Fibroblast of upper back skin (primary cell): ENCODE measurements around the gene SLC9A3.
"Not testable (repeated sequence)": the region's sequence is repeated elsewhere in the genome, so short reads cannot be mapped to it uniquely, and the experiment has no call there.

Experiments
- DNase-seq: peaks from one replicate; pipeline ENCODE4 v3.0.0-alpha.2; 2013

The SLC9A3 gene

DNA sequence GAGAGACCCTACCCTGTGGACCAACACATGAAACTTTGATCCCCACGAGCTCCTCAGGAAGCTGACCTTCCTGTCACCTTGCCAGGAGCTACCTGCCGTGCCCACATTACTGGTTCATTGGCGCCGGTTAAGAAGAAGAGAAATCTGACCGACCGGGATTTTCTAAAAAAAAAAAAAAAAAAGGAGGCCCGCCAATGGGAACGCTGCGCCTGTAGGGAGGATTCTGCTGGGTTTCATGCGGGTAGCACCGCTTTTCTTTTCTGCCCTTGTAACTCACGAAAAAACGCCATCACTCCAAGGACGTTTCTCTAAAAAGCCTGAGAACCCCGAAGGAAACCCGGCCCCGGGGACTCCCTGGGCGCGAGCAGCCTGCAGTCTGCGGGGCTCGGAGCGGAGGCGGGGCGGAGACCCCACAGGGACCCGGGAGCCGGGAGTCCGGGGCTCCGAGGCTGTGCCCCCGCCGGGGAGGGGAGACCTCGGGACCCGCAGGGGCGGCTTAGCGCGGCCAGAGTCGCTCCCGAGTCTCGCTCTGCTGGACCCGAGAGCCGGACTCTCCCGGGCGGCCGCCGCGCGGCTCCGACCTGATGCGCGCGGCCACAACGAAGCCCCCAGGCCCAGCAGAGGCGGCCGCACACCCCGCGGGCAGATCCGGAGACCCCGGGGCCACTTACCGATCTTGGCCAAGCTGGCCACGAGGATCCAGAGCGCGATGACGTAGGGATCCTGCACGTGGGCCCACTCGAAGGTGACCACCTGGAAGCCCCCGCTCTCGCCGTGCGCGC, 617 bp downstream of the SLC9A3 start:
- DNase-seq, result no peak

DNA sequence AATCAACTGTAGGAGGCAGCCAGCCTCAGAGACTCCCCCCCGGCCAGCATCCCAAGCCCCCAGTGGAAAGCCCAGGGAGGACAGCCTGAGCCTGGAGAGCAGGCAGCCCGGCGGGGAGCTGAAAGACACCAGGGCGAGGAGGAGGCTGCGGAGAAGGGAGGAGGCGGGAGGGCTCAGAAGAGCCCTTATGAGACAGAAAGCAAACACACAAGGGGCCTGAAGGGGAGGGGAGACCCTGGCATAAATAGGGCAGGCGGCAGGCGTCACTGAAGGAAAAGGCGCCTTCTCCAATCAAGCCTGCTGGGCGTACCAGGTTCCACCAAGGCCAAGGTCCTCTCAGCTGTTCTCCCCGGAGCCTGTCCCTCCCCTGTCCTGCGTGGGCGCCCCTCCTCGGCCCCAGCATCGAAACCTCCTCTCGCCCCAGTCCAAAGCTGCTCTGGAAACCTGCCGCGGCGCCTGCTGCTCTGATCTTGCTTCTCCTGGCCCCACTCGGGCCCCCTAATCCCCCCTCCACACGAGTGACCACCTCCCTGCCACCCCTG, 1.3 kb downstream of the SLC9A3 start:
- no peak for DNase-seq

DNA sequence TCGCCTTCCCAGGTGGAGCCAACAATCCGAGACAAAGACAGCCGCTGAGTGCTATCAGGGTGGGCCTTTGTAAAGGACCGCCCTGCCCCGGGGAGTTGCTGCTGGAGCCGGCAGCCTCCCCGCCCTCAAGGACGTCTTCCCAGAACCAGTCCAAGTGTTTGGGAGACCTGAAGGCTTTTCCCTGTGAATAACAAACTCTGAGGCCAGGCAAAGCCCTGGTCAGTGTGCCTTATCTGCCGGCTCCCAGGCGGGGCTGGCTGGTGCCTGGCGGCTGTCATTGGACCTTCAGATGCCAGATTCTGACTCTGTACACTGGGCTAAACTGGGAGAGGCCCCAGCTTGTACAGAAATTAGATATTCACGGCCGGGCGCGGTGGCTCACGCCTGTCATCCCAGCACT, 2.1 kb downstream of the SLC9A3 start:
- no peak for DNase-seq

DNA sequence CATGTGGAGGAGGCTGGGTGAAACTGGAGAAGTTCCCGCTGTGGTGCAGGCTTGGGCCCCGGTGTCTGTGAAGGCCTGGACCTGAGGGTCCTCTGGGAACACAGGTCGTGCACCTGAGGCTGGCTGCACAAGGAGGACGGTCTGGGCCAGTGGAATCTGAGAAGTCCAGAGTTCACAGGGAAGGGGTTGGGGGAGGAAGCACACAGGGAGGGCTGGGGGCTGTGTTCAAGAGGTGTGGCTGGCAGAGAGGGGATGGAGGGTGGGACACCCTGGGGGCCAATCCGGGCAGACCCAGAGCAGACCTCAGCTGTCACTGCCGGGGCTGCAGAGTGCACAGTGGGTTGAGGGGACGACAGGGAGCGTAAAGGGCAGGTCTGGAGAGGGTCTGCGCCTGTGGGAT, 2.6 kb downstream of the SLC9A3 start:
- no peak for DNase-seq

DNA sequence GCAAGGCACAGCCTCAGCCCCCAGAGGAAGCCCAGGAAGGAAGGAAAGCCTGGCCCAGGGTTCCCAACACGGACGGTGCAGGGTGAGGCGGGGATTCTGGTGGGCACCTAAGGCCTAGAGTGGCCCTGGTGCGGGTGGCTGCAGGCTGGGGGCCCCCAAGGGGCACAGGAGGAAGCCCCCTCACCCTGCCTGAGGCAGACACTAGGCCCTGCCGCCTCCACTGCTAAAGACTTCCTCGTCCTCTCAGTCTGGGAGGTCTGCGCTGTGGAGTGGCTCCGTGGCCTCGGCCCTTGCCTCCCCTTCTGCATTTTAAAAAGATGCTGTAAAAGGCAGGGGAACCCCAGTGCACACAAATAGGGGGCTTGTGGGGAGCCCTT, 3.4 kb downstream of the SLC9A3 start:
- no peak for DNase-seq

DNA sequence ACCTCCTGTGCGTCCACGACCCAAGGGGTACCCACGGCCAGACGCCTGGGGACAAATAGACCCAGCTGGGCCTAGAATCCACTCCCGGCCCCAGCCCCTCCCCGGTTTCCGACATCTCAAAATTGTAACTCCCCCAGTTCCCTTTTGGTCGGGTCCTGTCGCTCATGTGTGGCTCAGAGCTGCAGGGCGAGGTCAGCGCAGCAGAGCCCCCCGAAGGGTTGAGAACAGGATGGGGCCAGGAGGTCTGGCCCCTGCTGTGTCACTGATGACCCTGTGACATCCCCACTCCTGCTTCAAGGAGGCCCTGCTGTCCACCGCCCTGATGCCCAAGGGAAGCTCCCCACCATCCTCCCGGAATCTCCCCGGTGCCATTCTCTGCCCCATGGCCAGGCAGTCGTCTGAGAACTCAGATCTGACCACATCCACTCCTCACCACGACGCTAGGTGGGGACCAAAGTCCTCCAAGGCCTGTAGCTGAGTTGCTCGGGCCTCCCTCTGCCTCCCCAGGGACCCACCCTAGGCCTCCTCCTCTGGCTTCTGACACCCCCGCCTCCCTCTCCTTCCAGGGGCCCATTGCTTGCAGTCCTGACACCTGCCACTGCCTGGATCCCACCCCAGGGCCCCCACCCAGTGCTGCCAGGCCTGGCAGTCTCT, 3.9 kb downstream of the SLC9A3 start:
- no peak for DNase-seq

DNA sequence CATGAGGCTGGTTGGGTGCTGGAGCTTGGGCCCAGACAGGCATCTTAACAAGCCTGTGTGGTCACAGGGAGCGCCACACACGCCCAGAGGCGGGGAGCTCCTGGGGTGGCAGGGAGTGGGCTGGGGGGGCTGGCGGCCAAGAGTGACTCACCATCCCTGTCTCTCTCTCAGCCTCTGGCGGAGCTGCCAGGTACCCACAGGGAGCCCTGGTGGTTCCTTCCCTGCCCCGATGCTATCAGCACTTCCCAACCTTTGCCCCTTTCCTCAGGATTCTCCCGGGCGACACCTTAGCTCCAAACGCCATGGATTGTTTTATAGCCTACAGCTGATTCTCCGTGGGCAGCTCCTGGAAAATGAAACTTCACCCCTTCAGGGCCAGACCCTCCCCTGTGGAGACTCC, 5.5 kb downstream of the SLC9A3 start:
- DNase-seq, result no peak

DNA sequence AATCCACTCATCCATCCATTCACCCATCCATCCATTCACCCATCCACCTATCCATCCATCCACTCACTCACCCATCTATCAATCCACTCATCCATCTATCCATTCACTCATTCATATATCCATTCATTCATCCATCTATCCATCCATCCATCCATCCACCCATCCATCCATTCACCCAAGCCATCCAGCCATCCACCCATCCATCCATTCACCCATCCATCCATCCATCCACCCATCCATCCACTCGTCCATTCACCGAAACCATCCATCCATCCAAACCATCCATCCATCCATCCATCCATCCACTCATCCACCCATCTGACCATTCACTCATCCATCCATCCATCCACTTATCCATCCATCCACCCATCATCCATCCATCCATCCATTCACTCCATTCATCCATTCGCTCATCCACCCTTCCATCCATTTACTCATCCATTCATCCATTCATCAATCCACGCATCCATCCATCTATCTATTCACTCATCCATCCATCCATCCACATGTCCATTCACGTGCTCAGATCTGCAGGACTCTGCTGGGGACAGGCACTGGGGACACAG, 6.6 kb downstream of the SLC9A3 start:
- DNase-seq, result no peak

DNA sequence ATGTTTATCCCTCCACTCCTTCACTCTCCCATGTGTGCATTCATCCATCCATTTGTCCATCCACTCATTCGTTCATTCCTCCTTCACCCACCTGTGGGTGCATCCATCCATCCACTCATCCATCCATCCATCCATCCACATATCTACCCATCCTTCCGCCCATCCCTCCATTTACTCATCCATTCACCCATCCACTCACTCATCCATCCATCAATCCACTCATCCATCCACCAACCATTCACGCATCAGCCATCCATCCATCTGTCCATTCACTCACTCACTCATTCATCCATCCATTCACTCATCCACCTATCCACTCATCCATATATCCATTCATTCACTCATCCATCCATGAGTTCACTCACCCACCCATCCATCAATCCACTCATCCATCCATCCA, 7.3 kb downstream of the SLC9A3 start:
- DNase-seq, result no peak

DNA sequence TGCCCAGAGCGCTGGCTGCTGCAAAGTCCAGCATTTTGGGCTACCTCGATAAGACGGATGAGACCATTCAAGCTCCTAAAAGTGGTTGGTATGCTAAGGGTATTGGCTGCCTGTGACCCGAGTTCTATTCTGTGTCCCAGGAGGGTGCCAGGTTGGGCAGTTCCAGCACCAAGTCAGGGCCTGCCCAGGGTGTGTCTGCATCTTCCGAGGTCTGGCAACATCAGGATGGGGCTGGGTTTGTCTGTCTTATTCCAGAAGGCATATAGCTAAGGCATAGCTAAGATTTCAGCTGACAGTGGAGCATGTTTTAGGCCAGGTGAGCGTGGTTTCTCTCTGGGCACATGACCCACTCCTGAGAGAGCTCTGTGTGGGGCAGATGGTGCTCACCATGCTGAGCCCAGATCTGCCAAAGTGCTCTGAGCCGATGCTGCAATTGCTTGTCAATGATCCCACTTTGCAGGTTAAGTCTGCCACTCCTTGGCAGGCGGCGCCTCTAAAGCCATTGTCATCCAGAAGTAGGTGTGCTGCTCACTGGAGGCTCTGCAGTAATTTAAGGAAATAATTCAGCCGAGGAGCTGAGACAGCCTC, 7.8 kb downstream of the SLC9A3 start:
- no peak for DNase-seq

DNA sequence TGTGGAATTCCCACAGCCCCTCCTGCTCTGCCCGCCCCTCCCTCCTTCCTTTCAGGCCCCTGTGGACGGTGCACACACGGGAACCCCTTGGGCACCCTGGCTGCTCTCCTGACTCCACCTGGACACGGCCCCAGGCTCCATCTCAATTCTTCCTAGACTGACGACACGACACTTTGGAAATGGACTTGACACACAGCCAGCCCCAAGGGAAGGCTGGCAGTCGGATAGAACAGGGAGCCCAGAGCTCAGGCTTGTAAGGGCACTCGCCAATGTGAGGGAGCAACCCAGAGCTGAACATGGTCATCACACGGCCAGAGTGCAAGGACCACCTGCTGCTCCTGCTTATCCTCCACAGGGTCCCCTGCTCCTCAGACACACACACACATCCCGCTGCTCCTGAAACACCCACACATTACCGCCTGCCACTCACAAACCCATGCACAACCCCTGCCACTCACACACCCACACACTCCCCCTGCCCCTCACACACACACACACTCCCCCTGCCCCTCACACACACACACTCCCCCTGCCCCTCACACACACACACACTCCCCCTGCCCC, 8.9 kb downstream of the SLC9A3 start:
- DNase-seq, result no peak

DNA sequence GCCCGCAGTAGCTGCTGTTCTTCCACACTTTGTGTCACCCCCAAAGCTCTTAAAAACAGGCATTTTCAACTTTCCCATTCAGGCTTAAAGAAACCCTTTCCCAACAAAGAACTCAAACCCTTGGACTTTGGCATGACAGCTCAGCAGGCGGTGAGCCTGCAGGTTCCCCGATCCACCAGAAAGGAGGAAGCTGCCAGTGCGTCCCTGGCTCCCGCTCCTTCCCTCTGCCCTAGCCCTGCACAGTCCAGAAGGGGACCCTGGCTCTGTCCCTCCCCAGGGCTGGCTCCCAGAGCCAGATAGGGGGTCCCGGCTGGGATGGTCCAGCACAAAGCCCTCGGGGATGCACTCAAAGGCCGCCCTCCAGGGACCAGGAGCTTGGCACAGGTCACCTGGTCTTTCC, 9.6 kb downstream of the SLC9A3 start:
- DNase-seq, result no peak

DNA sequence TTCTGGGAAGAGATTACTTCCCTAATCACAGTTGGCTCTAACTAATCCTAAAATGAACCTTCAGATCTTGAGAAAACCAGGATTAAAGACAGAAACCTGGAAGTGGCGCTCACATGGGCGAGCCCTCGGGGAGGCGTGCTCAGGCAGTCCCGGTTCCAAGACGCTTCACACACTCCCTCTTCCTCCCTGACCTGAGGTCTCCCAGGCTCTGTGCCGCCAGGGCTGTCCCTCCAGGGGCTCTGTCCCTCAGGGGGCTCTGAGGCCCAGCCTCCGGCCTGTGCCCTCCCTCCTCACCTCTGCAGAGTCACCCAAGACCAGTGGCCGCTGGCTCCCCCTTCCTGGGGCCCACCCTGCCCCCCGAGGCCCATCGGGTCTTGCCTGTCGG, 10.2 kb downstream of the SLC9A3 start:
- no peak for DNase-seq

DNA sequence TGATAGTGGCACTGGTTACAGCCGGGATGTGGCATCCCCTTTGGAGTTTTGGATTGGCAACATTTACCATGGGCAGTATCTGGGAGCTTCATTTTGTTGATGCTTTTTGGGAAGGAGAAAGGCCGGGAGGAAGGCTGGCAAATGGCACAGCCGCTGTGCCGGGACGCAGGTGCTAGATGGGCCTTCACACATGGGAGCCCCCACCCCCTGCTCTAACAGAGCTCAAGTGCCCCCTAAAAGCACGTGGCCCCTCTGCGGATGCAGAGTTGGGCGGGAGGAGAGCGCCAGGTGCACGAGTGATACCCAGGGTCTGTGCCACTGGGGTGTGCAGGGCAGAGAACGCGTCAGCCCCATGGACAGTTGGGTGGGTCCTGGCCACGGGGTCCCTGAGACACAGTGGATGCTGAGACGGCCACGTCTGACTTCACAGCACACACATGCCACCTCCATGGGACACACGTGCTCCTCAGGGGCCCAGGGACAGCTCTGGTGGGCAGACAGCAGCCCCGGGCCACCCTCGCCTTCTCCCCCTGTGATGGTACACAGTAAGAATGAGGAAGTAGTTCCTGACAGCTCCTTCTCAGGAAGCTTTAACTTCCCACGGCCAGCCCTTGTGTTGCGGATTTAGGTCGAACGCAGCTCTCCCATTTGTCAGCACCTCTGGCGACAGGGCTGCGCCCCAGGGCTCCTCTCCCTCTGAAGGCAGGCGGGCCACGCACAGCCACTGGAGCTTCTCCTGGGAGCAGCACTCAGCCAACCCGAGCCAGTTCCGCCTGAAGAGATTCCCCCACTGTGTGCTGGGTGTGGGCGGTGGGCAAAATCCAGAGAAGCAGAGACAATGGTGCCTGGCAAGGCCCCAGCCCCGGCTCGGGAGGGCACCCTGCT, 10.8 kb downstream of the SLC9A3 start:
- no peak for DNase-seq

DNA sequence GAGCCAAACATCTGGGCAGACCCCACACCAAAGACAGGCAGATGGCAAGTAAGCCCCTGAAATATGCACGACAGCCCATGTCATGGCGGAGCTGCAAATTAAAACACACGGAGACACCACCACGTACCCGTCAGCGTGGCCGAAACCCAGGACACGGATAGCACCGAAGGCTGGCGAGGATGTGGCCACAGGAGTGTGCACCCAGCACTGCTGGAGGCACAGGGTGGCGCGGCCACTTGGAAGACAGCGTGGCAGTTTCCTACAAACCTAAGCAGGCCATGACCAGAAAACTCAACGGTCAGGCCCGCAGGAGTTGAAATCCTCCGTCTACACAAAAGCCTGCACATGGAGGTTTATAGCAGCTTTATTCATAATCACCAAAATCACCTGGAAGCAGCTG, 12.8 kb downstream of the SLC9A3 start:
- no peak for DNase-seq

DNA sequence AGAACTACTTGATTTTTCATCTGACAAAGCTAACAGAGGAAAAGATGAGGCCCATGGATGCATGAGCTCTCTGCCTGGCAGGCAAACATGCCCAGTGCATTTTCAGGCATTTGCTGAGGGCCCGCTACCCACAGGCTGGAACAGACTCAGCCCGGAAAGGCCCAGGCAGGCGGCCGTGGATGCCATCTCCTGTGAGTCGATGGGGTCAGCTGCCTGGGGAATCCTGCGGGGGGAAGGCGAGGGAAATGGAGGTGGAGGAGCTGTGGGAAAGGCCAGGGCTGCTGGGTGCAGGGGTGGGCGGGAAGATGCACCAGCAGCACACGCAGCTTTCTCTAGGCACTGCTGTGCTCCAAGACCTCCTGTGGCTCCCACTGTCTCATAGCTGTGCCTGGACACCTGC, 13.7 kb downstream of the SLC9A3 start:
- DNase-seq, result no peak

DNA sequence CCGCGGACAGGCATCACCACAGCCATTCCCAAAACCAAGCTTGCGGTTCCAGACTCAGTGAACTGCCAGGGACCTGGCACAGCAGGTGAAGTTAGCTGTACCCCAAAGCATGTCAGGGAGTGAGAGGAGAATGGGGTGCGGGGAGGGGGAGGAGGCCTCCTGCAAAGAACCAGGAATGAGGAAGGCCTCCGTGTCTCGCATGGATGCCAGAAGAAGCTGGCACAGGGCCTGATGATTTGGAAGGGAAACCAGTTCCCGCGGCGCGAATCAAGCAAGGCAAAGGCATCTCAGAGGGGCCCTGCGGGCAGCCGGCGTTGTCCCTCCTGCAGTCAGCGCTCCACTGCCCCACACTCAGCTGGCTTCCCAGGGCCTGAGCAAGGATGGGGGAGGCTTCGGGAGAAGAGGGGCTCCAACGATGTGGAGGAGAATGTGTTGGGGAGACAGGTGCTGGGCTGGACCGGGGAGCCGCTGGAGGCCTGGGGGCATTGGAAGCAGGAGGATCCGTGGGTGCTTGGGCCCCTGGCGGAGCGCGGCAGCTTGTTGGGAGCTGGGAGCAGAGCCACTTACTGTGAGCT, 14.6 kb downstream of the SLC9A3 start:
- no peak for DNase-seq

DNA sequence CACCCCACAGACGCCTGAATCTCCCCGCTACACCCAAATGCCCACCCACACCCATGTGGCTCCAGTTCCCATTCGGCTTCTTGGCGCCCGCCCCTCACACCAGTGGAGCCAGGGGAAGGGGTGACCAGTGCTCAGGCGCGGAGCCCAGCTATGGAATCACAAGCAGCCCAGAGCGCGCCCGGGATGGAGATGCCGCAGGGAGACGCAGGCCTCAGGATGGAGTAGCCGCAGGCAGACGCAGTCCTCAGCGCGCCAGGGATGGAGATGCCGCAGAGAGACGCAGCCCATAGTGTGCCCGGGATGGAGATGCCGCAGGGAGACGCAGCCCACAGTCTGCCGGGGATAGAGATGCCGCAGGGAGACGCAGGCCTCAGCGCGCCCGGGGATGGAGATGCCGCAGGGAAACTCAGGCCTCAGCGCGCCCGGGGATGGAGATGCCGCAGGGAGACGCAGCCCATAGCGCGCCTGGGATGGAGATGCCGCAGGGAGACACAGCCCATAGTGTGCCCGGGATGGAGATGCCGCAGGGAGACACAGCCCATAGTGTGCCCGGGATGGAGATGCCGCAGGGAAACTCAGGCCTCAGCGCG, 16.2 kb downstream of the SLC9A3 start:
- DNase-seq, result not testable (repeated sequence)

DNA sequence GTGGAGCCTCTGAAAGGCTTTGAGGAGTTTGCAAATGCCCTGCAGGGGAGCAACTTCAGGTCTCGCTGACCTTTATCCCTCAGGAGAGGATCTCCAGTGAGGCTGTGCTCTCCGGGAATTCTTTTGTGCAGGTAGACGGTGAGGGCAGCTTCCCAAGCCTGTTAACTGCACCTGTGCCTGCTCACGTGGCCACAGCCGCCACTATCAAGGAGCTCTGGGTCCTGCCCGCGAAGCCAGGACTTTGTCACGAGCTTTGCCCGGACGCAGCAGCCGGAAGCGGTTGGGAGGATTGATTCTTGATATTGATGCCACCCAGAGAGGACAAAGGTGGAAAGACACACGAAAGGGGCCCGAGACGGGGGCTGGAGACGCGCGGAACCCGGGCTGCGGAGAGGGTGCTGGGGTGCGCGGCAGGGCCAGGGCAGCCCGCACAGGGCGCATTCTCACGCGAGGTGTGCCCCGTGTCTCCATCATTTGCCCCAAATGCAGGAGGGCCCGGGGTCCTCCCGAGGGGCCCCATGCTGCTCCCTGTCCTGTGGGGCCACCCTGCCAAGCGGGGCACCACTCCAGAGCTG, 18.2 kb downstream of the SLC9A3 start:
- no peak for DNase-seq

DNA sequence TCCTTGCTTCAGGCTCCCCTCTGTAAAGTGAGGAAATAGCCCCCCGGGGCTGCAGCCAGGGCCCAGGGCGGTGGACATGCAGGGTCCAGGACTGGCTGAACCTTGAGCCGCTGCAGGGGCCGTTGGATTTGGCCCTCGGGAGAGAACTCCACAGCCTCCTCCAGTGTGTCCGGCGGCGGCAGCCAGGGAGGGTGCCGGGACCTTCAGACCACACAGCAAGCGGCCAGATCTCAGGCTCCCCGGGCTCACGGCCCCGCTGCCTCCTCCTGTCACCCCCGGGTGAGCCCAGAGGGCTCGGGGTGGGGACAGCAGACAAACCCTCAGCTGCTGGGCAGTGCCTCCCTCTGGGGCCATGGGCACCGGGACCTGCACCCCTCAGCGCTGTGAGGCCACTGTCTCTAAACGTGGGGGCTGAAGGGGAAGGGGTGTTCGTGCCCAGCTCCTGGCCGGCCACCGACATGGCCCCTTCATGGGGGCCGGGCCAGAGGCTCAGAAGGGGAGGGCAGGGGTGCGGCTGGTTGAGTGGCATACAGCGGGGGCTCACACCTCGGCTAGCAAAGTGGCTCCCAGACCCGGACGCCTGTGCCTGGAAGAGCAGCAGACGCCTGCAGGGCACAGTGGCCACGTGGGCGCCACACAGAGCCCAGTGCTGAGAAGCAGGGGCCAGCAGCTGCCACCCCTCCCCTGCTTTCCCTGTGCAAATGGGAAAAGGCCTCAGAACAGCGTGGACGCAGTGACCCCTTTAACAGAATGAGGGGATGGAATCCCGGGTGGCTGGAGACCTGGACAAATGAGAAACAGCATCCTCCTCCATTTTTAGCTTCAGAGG, 19.7 kb downstream of the SLC9A3 start:
- DNase-seq, result no peak
